HT1080 (cell line): Measurements from ENCODE around the gene TTBK1. TPM values are rescaled to one million over a fixed set of nuclear protein-coding genes. Genes with fewer than 3 reads are reported as not detected.

Experiments used
- DNase-seq: peaks from one replicate; pipeline ENCODE4 v3.0.0-alpha.2; 2015; ENCODE audit warnings: low read depth
- total RNA-seq: library from RNA; depleted of rRNA; stranded (reverse); fragments of >200 nt; shearing (Covaris generic); gene quantifications from 2 replicates; pipeline ENCODE4 v1.2.3, GENCODE V29; 2014

The TTBK1 gene
- total RNA-seq, 1 experiment from 2014 or later = 0.06 TPM

DNA sequence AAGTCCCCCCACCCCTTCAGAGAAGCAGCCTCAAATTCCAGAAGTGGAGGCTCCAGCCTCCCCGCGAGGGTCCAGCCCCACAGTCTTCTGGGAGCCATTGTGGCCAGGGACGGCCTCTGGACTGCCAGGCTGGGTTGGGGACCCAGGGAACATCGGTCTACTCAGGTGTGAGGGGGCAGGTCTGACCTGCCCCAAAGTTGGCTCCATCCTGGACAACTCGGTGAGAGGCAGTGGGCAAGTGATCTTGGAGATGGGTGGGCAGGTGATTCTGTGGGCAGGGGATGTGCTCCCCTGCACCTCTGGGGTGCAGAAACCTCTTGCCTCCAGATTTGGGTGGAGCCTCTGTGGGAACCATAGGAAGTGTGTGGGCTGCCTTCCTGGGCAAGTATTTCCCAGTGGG lies 42.6 kb downstream of the TTBK1 start:
- DNase-seq = no peak

DNA sequence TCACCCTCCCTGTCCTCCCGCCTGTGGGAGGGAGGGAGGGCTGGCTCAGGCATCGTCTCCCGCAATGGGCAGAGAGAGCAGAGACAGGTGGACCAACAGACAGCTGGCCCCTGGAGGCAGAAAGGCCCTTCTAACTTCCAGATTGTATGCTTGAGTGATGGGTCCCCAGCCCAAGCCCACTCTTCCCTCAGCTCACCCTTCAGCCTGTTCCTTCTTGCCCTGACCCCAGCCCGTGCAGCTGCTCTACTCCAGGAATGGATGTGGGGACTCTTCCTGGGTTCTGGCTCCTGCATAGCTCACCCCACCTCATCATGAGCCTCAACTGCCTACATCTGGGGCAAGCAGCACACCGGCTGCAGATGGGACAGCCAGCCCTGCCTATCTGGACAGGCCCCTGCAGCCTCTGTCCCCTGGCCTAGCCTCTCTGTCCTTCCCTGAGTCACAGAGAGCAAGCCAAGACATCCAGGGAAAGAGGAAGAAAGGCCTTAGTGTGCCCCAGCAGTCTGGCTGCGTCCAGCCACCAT lies 43.2 kb downstream of the TTBK1 start:
- DNase-seq = no peak

DNA sequence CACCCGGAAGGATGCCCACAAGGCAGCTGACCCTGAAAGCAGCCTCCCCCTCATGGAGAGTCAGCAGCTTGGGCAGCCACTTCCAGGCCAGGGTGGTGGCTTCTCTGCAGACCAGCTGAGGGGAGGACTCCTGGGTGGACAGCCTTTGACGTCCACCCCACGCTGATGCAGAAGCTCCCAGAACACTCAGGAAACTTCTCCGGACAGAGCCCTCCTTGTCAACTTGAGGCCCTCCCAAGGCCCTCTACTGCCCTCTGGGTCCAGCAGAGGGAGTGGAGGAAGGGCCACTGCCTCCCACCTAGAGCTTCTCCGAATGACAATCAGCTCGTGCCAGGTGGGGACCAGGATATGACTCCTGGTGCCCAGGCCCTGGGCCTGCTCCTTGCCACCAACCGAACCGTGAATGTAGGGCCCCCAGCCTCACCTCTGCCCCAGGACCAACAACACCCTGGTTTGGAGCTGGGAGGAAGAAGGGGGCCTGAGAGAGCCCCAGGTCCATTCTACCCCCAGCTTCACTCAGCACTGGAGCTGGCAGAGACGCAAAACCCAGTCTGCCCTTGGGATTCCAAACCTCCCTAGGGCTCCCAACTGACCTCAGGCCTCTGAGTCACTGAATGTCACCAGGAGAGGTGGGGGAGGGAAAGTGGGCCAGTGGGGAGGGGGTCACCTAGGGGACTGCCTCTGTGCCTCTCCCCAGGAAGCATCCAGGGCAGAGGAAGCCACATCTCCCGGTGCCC lies 43.9 kb downstream of the TTBK1 start:
- DNase-seq = no peak

DNA sequence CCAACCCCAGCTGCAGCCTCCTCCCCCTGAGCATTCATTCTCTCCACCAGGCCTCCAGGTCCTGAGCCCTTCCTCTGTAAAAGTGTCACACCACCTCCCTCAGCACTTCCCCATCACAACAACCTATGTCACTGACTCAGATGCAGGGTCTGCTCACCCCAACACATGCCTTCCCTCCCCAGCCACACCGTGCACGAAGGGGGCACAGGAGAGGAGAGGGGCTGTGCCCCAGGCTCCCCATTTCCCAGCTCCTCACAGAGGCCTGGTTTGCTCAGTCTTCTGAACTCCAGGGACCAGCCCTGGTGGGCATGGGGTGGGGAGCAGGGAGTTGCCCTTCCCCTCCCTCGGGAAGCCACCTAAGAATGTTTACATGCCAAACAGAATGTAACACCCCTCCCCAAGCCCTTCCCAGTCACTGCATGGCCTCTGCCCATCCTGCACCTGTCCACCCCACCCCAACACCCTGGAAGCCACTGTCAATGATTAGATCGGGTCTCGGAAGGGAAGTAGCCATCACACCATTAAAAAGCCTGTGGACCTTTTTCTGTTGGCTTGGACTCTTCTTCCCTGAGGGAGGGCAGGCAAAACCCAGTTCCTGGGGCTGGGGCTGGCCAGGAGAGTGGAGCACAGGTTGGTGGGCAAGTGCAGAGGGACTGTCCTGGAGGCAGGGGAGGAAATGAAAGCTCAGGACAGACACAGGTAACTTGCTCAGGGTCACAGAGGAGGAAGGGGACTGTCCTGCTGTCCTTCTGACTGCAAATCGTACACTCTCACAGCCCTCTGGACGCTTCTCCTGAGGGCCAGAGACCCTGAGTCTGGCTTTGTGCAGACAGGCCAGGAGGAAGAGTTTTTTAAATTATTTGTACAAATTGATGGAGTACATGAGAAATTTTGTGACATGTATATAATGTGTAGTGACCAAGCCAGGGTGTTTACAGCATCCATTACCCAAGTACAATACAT lies 44.7 kb downstream of the TTBK1 start:
- no peak for DNase-seq

DNA sequence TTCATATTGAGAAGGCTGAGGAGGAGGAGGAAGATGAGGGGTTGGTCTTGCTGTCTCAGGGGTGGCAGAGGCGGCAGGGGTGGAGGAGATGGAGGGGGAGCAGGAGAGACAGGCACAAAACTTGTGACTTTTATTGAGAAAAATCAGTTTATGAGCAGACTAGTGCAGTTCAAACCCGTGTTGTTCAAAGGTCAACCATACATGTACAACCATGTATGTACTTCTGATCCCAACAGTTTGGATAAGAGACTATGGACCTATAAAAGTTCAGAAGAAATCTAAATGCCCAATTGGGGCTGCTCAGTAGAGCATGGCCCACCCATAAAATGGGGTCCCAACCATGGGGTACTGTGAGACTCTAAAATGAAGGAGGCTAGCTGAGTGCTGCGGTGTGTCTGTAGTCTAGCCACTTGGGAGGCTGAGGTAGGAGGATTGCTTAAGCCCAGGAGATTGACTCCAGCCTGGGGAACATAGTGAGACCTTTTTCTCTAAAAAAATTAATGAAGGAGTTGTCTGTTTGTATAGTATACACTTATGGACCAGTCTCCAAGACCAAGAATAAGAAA lies 47.1 kb downstream of the TTBK1 start:
- DNase-seq = no peak

DNA sequence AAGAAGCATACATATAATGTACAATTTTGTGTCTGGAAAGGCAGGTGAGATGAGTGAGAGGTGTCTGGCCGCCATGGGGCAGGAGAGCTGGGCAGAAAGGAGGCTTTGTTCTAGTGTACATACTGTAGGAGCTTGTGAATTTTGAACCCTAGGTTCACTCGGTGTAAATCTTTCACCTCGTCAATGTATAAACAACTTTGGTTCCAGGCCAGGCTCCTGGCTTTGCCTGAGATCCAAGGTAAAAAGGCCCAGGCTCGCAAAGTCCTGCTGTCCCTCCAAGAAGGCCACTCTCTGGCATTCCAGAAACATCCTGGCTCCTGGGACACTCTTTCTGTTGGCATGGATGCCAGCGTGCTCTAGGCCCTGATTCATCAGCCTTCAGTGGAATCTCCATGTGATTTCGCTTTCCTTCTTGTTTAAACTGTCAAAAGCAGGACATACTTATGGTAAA lies 47.6 kb downstream of the TTBK1 start:
- DNase-seq = no peak

DNA sequence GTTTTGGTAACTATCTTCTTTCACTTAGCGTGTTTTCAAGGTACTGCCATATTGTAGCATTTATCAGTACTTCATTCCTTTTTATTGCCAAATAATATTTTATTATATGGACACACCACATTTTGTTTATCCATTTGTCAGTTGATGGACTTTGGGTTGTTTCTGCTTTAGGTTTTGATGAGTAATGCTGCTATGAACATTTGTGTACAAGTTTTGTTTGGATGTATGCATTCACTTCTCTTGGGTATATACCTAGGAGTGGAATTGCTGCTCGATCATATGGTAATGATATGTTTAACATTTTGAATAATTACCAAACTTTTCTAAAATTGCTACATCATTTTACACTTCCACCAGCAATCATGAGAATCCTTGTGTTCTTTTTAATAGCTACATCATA lies 48.4 kb downstream of the TTBK1 start:
- DNase-seq = no peak

DNA sequence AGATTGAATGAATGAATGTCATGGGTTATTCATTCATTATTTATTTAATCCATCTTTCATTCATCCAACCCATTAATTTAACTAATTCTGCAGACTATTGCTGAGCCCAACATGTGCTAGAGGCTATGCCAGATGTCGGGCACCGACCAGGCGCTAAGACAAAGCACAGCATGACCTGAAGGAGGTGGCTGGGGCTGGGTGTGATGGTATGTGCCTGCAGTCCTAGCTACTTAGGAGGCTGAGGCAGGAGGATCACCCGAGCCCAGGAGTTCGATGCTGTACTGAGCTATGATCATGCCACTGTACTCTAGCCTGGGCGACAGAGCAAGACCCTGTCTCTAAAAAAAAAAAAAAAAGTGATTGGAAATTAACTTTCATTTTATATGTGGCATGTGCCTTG lies 49.1 kb downstream of the TTBK1 start:
- no peak for DNase-seq

DNA sequence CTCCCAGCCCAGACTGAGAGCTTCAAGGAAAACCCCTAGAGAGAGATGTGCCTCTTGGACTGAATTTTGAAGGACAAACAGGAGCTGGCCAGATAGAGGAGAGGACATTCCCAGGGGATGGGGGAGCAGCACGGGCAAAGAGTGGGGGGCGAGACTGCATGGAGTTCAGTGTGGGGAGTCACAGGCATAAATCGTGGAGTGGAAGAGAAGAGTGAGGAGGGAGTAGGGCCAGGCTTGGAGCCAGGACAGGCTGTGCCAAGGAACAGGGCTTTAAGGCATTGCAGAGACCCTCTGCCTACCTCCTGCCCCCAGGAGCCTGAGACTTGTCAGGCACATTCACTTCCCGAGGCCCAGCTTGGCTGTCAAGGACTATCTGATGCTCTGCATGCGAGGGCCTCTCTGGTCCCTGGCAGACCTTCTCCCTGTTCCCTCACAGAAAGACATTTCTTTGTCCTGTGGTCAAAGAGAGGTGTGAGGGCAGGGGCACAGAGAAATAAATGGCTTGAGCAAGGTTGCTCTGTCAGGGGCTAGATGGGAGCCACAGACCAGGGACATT lies 49.6 kb downstream of the TTBK1 start:
- no peak for DNase-seq

DNA sequence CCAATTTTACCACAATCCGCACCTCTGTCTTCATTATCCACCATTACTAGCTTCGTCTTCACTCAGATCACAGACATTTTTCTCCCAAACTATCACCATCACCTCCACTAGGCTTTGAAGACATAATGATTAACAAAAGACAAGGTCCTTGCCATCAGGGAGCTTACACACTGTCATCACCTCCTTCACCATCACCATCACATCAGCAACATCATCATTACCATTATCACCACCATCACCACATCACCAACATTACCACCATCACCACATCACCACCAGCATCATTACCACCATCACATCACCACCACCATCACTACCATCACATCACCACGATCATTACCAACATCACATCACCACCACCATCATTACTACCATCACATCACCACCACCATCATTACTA lies 50.4 kb downstream of the TTBK1 start:
- no peak for DNase-seq

DNA sequence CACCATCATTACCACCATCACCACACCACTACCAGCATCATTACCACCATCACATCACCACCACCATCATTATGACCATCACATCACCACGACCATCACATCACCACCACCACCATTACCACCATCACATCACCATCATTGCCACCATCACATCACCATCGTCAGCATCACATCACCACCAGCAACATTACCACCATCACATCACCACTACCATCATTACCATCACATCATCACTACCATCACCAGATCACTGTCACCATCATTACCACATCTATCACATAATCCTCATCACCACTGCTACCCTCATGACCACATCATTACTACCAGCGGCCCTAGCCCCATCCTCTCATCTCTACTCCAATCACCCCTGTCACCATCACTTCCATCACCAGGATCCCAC lies 51.3 kb downstream of the TTBK1 start:
- no peak for DNase-seq

DNA sequence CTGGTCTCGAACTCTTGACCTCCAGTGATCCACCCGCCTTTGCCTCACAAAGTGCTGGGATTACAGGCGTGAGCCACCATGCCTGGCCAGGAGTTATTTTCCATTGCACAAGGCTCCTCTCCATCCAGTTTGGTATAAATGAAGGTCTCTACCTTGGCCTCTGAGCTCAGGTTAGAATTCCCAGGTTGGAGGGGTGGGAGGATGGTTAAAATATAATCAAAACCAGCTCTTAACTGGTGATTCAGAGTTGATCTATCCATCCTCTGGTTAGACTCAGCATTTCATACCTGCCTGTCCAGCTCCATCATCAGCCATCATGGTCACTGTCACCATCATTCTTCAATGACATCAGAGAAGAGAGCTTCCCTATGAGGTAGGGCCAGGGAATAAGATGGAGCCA lies 52.2 kb downstream of the TTBK1 start:
- no peak for DNase-seq

DNA sequence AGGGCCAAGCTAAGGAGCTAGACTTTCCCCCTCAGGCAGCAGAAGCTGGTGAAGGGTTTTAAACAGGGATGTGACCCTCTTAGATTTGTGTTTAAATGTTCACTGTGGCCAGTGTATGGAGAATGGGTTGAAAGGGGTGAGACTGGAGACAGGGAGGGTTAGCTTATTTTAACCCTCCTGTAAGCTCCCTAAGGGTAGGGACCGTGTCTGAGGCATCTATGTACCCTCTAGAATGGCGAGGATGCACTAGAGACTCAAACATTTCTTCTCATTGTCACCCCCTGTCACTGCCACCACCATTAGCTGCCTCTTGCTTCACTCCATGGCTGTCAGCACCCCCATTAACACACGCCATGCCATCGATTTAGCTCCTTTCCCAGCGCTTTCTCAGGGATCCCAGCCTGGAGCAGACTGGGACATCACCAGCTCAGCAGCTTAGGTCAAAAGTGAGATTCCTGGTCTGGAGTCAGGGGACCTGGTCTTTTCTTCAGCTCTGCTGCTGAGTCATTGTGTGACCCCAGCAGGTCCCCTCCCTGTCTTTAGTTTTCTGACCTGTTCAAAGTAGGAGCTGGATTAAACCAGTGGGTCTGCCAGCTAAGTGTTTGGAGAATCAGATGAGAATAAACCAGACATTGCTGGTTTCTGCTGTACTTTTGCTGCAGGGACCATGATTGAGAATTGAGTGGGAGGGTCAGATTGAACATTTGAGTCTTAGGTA lies 53.7 kb downstream of the TTBK1 start:
- DNase-seq = no peak

DNA sequence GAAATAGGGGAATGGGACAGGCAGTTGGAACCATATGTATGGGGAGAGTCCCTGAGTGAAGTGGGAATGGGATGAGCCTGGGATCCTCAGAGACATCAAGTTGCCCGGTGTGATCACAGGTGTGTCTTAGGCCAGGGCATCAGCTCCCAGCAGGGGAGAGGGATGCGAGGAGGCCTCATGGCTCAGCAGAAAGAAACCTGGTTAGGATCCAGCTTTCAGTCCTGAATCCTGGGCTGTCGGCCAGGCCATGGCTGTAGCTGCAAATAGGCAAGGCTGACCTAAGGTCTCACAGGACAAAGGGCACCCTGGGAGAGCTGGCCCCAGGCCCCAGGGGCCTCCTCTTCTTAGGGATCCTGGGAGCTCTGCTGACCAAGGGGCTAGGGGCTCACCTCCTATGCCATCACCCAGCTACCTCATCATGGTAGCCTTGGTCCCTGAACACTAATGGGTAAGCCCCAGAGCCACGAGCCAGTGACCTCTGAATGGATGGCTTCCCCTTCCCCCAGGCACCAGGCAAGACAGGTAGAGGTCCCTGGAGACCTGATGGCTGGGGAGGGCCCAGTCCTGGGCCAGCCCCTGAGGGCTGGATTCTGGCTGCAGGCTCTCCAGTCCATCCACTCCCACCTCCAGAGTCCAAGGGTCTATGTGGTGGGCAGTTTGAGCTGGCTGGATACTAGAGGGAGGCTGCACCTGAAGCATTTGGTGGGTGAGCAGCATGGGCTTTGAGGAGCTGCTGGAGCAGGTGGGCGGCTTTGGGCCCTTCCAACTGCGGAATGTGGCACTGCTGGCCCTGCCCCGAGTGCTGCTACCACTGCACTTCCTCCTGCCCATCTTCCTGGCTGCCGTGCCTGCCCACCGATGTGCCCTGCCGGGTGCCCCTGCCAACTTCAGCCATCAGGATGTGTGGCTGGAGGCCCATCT lies 54.6 kb downstream of the TTBK1 start, which contains the start of gene SLC22A7:
Gene SLC22A7 (plus strand): TSS at position 617 of the 921 bp plus-strand sequence. CDS start 99 bp downstream, at position 716.
- no peak for DNase-seq

DNA sequence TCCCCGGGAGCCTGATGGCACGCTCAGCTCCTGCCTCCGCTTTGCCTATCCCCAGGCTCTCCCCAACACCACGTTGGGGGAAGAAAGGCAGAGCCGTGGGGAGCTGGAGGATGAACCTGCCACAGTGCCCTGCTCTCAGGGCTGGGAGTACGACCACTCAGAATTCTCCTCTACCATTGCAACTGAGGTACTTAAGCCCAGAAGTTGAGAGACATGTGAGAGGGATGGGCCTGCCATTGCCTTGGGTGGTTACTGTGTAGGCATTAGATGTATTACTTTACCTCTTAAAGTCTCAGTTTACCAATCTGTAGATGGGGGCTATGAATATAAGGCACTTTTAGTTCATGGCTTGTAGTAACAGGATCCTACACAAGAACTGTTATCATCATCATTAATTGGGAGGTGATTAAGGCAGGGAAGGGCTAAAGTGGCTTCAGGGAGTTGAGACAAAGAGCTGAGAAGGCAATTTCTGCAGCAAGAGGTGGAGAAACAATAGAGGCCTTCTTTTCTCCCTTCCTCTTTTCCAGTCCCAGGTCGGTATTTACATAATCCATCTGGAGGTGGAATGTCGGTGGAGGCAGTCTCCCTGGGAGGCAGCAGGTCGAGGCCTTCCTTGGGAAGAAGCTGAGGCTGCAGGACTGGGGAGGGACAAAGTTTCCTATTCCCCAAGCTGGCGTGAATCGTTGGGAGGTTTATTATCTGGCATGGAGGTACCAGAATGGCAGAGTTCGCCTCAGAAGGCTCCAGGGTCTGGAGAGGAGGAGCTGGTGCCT lies 55.5 kb downstream of the TTBK1 start:
- no peak for DNase-seq

DNA sequence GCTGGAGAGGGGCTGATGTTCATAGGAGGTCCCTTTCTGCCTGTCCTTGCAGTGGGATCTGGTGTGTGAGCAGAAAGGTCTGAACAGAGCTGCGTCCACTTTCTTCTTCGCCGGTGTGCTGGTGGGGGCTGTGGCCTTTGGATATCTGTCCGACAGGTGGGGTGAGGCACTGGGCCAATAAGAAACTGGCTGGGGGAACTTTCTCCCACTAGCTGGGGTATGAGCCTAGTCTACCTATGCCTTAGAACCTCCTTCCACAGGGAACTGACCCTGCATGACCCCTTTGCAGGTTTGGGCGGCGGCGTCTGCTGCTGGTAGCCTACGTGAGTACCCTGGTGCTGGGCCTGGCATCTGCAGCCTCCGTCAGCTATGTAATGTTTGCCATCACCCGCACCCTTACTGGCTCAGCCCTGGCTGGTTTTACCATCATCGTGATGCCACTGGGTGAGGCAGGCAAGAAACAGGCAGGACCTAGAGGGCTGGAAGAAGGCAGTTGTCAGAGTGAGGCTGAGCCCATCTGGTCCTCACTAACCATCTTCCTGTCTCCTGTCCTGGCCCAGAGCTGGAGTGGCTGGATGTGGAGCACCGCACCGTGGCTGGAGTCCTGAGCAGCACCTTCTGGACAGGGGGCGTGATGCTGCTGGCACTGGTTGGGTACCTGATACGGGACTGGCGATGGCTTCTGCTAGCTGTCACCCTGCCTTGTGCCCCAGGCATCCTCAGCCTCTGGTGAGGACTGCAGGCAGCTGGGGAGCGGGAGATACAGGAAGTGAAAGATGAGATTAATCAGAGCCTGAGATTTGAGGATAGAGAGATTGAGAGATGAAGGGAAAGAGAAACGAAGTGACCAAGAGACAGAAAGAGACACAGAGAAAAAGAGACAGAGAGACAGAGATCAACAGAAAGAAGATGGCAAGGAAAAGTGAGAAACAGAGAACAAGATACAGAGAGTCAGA lies 56.3 kb downstream of the TTBK1 start:
- DNase-seq = no peak

DNA sequence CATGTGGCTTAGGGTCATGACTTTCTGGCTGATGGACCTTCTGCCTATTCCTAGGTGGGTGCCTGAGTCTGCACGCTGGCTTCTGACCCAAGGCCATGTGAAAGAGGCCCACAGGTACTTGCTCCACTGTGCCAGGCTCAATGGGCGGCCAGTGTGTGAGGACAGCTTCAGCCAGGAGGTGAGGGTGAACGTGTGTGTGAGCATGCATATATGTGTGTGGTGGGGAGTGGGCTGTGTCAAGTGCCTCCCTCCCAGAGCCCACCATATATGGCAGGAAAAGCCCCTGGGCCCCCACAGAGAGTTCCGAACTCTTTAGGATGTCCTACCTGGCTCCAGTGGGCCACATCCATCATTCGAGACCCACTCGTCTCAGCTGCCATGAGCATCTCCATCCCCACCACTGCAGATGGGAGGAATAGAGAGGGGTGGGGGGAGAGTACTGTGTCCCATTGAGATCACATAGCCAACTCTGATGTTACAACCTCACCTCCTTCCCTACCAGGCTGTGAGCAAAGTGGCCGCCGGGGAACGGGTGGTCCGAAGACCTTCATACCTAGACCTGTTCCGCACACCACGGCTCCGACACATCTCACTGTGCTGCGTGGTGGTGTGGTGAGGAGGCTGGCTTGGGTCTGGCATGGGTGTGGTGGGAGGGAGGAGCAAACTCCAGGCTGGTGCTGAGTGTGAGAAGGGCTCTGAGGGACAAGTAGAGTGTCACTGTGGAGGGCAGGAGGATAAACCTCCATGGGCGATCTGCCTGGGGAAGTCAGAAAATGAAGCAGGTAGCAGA lies 58.0 kb downstream of the TTBK1 start:
- no peak for DNase-seq
